Measurements from ENCODE around the gene TSPO.

The TSPO gene

DNA sequence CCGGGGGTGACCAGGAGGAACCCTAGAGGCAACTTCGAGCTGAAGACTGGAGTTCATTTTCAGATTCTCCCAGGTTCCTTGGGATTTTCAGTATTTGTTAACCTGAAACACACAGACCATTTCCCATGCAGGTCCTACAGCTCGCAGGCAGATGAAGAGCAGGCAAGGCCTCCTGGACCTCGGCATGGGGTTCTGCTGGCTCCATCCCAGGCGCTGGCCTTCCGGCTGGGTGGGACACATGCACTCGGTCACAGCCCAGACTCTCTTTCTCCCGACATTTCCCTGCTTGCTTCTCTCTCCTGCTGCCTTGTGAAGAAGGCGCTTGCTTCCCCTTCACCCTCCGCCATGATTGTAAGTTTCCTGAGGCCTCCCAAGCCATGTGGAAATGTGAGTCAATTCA lies 51.0 kb downstream of the TSPO start:
- in situ Hi-C loops (cut with MboI; ENCODE audit: low pct_unique_long_range_greater_than_20kb, low sequenced_read_pairs, unreplicated experiment): no loop called here
- TF ChIP-seq, protein P1, sequence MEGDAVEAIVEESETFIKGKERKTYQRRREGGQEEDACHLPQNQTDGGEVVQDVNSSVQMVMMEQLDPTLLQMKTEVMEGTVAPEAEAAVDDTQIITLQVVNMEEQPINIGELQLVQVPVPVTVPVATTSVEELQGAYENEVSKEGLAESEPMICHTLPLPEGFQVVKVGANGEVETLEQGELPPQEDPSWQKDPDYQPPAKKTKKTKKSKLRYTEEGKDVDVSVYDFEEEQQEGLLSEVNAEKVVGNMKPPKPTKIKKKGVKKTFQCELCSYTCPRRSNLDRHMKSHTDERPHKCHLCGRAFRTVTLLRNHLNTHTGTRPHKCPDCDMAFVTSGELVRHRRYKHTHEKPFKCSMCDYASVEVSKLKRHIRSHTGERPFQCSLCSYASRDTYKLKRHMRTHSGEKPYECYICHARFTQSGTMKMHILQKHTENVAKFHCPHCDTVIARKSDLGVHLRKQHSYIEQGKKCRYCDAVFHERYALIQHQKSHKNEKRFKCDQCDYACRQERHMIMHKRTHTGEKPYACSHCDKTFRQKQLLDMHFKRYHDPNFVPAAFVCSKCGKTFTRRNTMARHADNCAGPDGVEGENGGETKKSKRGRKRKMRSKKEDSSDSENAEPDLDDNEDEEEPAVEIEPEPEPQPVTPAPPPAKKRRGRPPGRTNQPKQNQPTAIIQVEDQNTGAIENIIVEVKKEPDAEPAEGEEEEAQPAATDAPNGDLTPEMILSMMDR (IDR thresholded peaks at IDR 0.05; ENCODE audit: extremely low read depth, insufficient read depth, missing control alignments): no peak

DNA sequence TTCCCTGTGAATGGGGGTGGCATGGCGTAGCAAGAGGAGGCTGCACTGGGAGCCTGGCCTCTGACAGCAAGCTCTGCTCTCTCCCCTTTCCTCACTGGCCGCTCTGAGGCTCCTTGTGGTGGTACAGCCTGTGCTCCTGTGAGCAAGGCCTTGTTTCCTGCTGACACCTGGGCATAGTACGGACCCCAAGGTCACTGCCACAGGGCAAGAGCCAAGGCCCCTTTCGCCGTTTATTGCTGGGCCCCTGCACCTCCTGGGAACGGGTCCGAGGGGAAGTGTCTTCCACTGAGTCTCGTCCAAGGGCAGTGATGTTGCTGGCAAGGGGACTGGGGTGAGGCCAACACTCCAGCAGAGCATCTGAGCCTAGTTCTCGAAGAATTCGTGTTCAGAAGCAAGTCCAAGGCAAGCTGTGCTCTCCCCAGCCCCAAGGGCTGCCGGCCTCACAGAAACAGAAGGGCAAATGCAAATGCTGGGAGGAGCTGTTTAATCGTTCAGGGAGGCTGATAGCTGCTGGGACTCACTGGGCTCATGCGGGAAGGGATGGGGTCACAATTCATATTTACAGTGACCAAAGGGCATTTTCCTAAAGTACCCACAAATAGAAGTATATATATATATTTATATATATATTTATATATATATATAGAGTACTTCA lies 51.5 kb downstream of the TSPO start:
- TF ChIP-seq, protein P1 (IDR thresholded peaks at IDR 0.05; ENCODE audit: extremely low read depth, insufficient read depth, missing control alignments): no peak
- in situ Hi-C loops (cut with MboI; ENCODE audit: low pct_unique_long_range_greater_than_20kb, low sequenced_read_pairs, unreplicated experiment): no loop called here
- no peak for DNase-seq (ENCODE audit: low spot score)

More for the DNA sequence above, 51.0 kb downstream of the TSPO start:
- no peak for DNase-seq (ENCODE audit: low spot score)

DNA sequence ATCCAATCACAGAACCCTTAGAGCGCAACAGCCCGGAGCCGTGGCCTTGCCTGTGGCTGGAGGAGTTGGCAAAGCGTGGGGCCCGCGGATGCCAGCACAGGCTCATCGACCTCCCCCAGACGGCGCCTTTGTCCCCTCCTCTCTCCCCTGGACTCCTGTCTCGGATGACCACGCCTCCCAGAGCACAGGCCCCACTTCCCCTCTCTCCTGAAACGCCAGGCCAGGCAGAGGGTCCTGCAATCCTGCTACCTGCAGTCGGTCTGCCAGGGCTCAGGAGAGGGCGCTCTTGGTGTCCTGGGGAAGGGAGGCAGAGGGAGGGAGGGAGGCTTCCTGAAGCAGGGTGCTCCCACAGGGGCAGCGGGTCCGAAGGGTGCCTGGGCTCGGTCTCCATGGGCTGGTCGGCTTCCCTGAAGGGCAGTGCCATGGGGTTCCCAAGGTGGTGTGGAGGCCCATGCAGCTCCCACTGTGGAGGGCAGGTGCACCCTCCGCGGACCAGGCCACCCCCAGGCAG lies 52.2 kb downstream of the TSPO start:
- DNase-seq (ENCODE audit: low spot score): no peak
- in situ Hi-C loops (cut with MboI; ENCODE audit: low pct_unique_long_range_greater_than_20kb, low sequenced_read_pairs, unreplicated experiment): no loop called here
- TF ChIP-seq, protein P1 (IDR thresholded peaks at IDR 0.05; ENCODE audit: extremely low read depth, insufficient read depth, missing control alignments): no peak

DNA sequence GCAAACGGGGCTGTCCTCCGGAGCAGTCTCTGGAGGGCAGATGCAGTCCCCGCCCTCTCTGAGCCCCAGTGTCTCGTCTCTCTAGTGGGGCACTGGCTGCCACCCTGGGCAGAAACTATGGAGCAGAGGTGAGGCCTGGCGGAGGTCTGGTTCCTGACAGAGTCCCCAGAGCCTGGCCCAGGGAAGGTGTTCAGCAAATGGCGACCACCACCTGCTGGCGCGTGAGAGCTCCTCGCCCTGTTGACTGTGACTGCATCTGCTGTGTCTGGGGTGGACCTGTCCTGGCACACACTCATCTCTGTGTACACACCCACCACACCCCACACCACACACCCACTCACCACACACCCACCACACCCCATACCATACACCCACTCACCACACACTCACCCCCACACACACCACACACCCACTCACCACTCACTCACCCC lies 53.9 kb downstream of the TSPO start:
- DNase-seq (ENCODE audit: low spot score): no peak
- TF ChIP-seq, protein P1 (IDR thresholded peaks at IDR 0.05; ENCODE audit: extremely low read depth, insufficient read depth, missing control alignments): no peak
- in situ Hi-C loops (cut with MboI; ENCODE audit: low pct_unique_long_range_greater_than_20kb, low sequenced_read_pairs, unreplicated experiment): no loop called here

DNA sequence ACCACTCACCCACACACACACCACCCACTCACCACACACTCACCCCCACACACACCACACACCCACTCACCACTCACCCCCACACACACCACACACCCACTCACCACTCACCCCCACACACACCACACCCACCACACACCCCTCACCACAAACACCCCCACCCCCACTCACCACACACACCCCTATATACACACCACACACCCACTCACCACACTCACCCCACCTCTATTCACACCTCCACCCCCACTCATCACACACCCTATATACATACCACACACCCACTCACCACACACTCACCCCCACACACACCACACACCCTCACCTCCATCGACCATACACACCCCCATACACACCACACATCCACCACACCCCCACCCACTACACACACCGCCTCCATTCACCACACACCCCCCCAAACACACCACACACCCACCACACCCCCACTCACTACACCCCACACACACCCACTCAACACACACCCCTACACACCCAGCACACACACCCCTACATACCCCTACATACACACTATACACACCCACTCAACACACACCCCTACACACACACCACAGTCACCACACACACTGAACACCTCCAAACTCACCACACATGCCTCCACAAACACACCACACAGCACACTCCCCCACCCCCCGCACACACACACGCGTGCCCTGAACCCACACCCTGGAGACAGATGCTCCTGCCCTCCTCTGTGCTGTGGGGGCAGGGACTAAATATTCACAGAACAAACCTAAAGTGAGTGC lies 54.6 kb downstream of the TSPO start:
- no peak for DNase-seq (ENCODE audit: low spot score)
- TF ChIP-seq, protein P1 (IDR thresholded peaks at IDR 0.05; ENCODE audit: extremely low read depth, insufficient read depth, missing control alignments): no peak
- in situ Hi-C loops (cut with MboI; ENCODE audit: low pct_unique_long_range_greater_than_20kb, low sequenced_read_pairs, unreplicated experiment): no loop called here

DNA sequence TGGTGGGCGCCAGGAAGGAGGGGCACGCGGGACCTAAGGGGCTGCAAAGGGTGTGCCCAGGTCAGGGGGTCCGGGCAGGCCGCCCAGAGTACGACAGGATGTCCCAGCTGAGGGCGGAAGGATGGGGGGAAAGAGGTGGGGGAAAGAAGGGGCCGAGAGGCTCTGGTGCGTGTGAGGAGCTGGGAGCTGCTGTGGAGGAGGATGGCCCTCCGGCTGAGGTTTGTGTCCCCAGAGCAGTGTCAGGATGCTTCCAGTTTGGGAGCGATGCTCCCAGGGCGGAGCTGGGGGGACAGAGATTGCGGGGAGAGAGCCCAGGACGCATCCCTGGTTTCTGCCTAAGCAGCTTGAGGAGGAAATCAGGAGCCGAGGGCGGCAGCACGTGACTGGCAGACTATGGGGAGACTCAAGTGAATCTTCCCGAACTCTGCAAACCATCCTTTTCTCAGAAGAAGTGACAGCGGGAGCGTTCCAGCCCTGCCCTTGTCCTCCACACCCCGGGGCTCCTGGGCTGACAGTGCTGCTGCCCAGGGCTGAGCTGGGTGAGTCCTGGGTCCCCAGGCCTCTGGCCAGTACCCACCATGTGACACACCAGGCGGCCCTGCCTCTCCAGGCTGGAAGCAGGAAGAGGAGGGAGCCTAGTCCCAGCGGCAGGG lies 55.3 kb downstream of the TSPO start:
- TF ChIP-seq, protein P1 (IDR thresholded peaks at IDR 0.05; ENCODE audit: extremely low read depth, insufficient read depth, missing control alignments): no peak
- in situ Hi-C loops (cut with MboI; ENCODE audit: low pct_unique_long_range_greater_than_20kb, low sequenced_read_pairs, unreplicated experiment): no loop called here

More for the DNA sequence above, 55.3 kb downstream of the TSPO start:
- no peak for DNase-seq (ENCODE audit: low spot score)
